NOMO-1 treated with dmso at 0.1 percent for 144 hours (cell line): ENCODE data around the gene MAP3K19.
"Not testable (repeated sequence)": the region's sequence is repeated elsewhere in the genome, so short reads cannot be mapped to it uniquely, and the experiment has no call there.

Source experiments
- DNase-seq: peaks from one replicate; lab custom pipeline; 2025; ENCODE audit not compliant: unreplicated experiment; lab: John Stamatoyannopoulos, UW

MAP3K19 gene

GRCh38 chr2:135052997-135053474, 5.8 kb upstream of the MAP3K19 start:
- DNase-seq, result no peak

- DNase-seq, result peak; percentile 77
Measured at GRCh38 chr2:135052042-135052876, 5.0 kb upstream of the MAP3K19 start, which contains the start of gene RAB3GAP1. TSS of gene RAB3GAP1 (plus strand) at chr2:135052292. CDS start at chr2:135052308, 16 bp downstream.

- DNase-seq, result no peak
Measured at GRCh38 chr2:135050684-135051083, 3.4 kb upstream of the MAP3K19 start.

GRCh38 chr2:135050132-135050531, 2.9 kb upstream of the MAP3K19 start:
- DNase-seq, result no peak

- no peak for DNase-seq
Measured at GRCh38 chr2:135048122-135048521, 875 bp upstream of the MAP3K19 start.

- DNase-seq, result no peak
Measured at GRCh38 chr2:135043345-135043744, 3.9 kb downstream of the MAP3K19 start.

- DNase-seq, result no peak
Measured at GRCh38 chr2:135037831-135038230, 9.4 kb downstream of the MAP3K19 start.

GRCh38 chr2:135033216-135033615, 14.0 kb downstream of the MAP3K19 start:
- DNase-seq, result not testable (repeated sequence)

- no peak for DNase-seq
Measured at GRCh38 chr2:135030826-135031225, 16.4 kb downstream of the MAP3K19 start.

- DNase-seq, result no peak
Measured at GRCh38 chr2:135029481-135030134, 17.6 kb downstream of the MAP3K19 start.

GRCh38 chr2:135023886-135024485, 23.3 kb downstream of the MAP3K19 start:
- DNase-seq, result no peak

- DNase-seq, result no peak
Measured at GRCh38 chr2:135022952-135023880, 24.0 kb downstream of the MAP3K19 start.

GRCh38 chr2:135021618-135022017, 25.6 kb downstream of the MAP3K19 start:
- no peak for DNase-seq

- DNase-seq, result no peak
Measured at GRCh38 chr2:135011633-135012032, 35.6 kb downstream of the MAP3K19 start.

- DNase-seq, result no peak
Measured at GRCh38 chr2:135010200-135010942, 36.9 kb downstream of the MAP3K19 start.

- DNase-seq, result no peak
Measured at GRCh38 chr2:135009339-135009738, 37.9 kb downstream of the MAP3K19 start.

GRCh38 chr2:135005753-135006152, 41.5 kb downstream of the MAP3K19 start:
- DNase-seq, result no peak

GRCh38 chr2:135004005-135004746, 43.1 kb downstream of the MAP3K19 start:
- peak; percentile 12 for DNase-seq

- DNase-seq, result no peak
Measured at GRCh38 chr2:135002836-135003235, 44.4 kb downstream of the MAP3K19 start.
